Kasumi-1 (cell line): ENCODE data around the gene GBP2.

Source experiments
- DNase-seq, 2 experiments: peaks; one replicate each; lab custom pipeline; 2025; lab: John Stamatoyannopoulos, UW

Gene GBP2

GRCh38 chr1:89064632-89065031 is 61.3 kb downstream of the GBP2 start:
- DNase-seq: no peak

GRCh38 chr1:89063094-89063493 is 62.8 kb downstream of the GBP2 start:
- DNase-seq: no peak

DNA sequence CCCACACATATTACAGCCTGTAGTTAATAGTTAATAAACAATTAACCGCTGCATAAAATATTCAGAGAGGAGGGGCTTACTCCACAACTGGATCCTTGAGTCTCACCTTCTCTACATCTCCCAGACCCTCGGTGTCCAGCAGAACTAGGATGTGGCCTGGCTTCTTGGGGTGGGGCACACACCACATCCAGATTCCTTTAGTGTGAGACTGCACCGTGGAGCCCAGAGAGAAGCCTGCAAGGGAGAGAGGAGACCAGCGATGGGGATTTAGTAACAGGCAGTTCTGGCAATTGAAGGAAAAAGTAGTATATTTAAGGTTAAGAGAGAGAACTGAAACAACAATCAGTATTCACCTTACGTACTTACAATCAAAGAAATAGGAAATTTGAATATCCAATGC is 65.8 kb downstream of the GBP2 start:
- DNase-seq: no peak
